HUES64 (cell line): ENCODE data around the gene ANKRD11.

Source experiments
- H3K27ac ChIP-seq: 2 replicates; pipeline ENCODE4 v1.7.0; 2013; ENCODE audit warnings: low read depth, low read length, inconsistent platforms
- H3K27me3 ChIP-seq: 2 replicates; pipeline ENCODE4 v1.6.1; 2013; ENCODE audit warnings: mild to moderate bottlenecking, low read length; ENCODE audit not compliant: insufficient read depth
- H3K36me3 ChIP-seq: 2 replicates; pipeline ENCODE4 v1.6.1; 2013; ENCODE audit warnings: mild to moderate bottlenecking, low read length; ENCODE audit not compliant: insufficient read depth
- H3K4me1 ChIP-seq: 2 replicates; pipeline ENCODE4 v1.6.1; 2013; ENCODE audit warnings: mild to moderate bottlenecking, low read length, moderate library complexity; ENCODE audit not compliant: insufficient read depth
- H3K4me3 ChIP-seq: 2 replicates; pipeline ENCODE4 v1.5.1; 2013; ENCODE audit warnings: mild to moderate bottlenecking, low read length, moderate library complexity
- H3K9ac ChIP-seq: 2 replicates; pipeline ENCODE4 v1.6.1; 2013; ENCODE audit warnings: mild to moderate bottlenecking, low read depth, low read length
- H3K9me3 ChIP-seq: 2 replicates; pipeline ENCODE4 v1.6.1; 2013; ENCODE audit warnings: low read depth, low read length; ENCODE audit not compliant: insufficient read depth
- WGBS: fragments of 150-250, 120-280 bp; methylation state at CpG from one replicate; pipeline ENCODE4 v1.1.7; 2013; ENCODE audit warnings: missing lambda C conversion rate; 5-methylcytosine and 5-hydroxymethylcytosine counted together

ANKRD11 gene

GRCh38 chr16:89230255-89230654 is 260.1 kb downstream of the ANKRD11 start:
- Histone ChIP-seq H3K9ac (no peak overlapping the region), H3K9me3 (peaks cover 32% of the 10 kb centered on the region), H3K27ac (no peak overlapping the region), H3K4me1 (no peaks in the 10 kb centered on the region), H3K4me3 (no peak overlapping the region), H3K36me3 (peaks cover 91% of the 10 kb centered on the region), H3K27me3 (no peaks in the 10 kb centered on the region)
- WGBS: 95% methylated on average over 14 of the region's 14 CpGs

- H3K27ac ChIP-seq: no peak overlapping the region
- no peaks in the 10 kb centered on the region for H3K4me1 ChIP-seq
- H3K36me3 ChIP-seq: peaks cover 68% of the 10 kb centered on the region
- H3K4me3 ChIP-seq: no peak overlapping the region
- H3K9me3 ChIP-seq: peaks cover 18% of the 10 kb centered on the region
- H3K9ac ChIP-seq: no peak overlapping the region
- WGBS: 96% methylated on average over 9 of the region's 10 CpGs
- no peaks in the 10 kb centered on the region for H3K27me3 ChIP-seq
Measured at GRCh38 chr16:89224665-89225064, 265.7 kb downstream of the ANKRD11 start.

- H3K36me3 ChIP-seq: peaks cover 53% of the 10 kb centered on the region
- WGBS: 96% methylated on average over 21 of the region's 21 CpGs
- H3K9me3 ChIP-seq: peaks cover 15% of the 10 kb centered on the region
- no peak overlapping the region for H3K4me3 ChIP-seq
- H3K27ac ChIP-seq: no peak overlapping the region
- no peak overlapping the region for H3K9ac ChIP-seq
- no peaks in the 10 kb centered on the region for H3K4me1 ChIP-seq
- no peaks in the 10 kb centered on the region for H3K27me3 ChIP-seq
Measured at GRCh38 chr16:89222931-89223330, 267.4 kb downstream of the ANKRD11 start.

- peaks cover 2% of the 10 kb centered on the region; the same call in 1 of the 2 replicates for H3K9me3 ChIP-seq
- H3K27ac ChIP-seq: no peak overlapping the region
- H3K4me3 ChIP-seq: no peak overlapping the region
- no peak overlapping the region for H3K9ac ChIP-seq
- H3K4me1 ChIP-seq: peaks cover 3% of the 10 kb centered on the region; the same call in 1 of the 2 replicates
- H3K36me3 ChIP-seq: peaks cover 39% of the 10 kb centered on the region
- WGBS: 94% methylated on average over 3 of the region's 3 CpGs
- H3K27me3 ChIP-seq: no peaks in the 10 kb centered on the region
Measured at GRCh38 chr16:89221604-89222003, 268.8 kb downstream of the ANKRD11 start.

- H3K4me1 ChIP-seq: peaks cover 3% of the 10 kb centered on the region; the same call in 1 of the 2 replicates
- H3K9me3 ChIP-seq: no peaks in the 10 kb centered on the region
- H3K27me3 ChIP-seq: no peaks in the 10 kb centered on the region
- WGBS: 76% methylated on average over 5 of the region's 5 CpGs
- H3K4me3 ChIP-seq: no peak overlapping the region
- H3K9ac ChIP-seq: no peak overlapping the region
- peaks cover 23% of the 10 kb centered on the region for H3K36me3 ChIP-seq
- H3K27ac ChIP-seq: no peak overlapping the region
Measured at GRCh38 chr16:89219365-89219764, 271.0 kb downstream of the ANKRD11 start.
